HG02884 (cell line): ENCODE results near the gene PARD3.
"Not testable (repeated sequence)": the region's sequence is repeated elsewhere in the genome, so short reads cannot be mapped to it uniquely, and the experiment has no call there.

ENCODE experiments used
- ATAC-seq: cut with Tn5 transposase; IDR thresholded peaks from one replicate; pipeline ENCODE4 v1.9.1; 2021; ENCODE audit warnings: mild to moderate bottlenecking, moderate library complexity; ENCODE audit not compliant: unreplicated experiment

PARD3 gene

GRCh38 chr10:34290412-34291081, 524.5 kb downstream of the PARD3 start:
- no peak for ATAC-seq

DNA sequence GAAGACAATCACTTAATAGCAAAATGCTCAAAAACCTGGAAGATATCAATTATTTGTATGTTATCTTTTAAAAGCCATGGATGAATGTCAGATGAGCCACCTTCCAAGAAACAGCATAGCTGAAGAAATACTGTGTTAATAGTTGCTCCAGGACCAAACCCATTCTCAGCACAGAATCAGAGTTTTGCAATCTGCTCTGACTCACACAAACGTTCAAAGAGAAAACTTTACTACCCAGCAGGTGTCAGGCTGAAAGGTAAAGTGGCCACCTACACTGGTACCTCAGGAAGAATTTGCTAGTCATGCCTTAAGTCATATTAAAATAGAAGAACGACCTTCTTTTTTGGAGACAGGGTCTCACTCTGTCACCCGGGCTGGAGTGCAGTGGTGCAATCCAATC, 526.5 kb downstream of the PARD3 start:
- no peak for ATAC-seq

- no peak for ATAC-seq
Observed at GRCh38 chr10:34286136-34286739, 528.9 kb downstream of the PARD3 start.

GRCh38 chr10:34281661-34282582, 533.2 kb downstream of the PARD3 start:
- no peak for ATAC-seq

DNA sequence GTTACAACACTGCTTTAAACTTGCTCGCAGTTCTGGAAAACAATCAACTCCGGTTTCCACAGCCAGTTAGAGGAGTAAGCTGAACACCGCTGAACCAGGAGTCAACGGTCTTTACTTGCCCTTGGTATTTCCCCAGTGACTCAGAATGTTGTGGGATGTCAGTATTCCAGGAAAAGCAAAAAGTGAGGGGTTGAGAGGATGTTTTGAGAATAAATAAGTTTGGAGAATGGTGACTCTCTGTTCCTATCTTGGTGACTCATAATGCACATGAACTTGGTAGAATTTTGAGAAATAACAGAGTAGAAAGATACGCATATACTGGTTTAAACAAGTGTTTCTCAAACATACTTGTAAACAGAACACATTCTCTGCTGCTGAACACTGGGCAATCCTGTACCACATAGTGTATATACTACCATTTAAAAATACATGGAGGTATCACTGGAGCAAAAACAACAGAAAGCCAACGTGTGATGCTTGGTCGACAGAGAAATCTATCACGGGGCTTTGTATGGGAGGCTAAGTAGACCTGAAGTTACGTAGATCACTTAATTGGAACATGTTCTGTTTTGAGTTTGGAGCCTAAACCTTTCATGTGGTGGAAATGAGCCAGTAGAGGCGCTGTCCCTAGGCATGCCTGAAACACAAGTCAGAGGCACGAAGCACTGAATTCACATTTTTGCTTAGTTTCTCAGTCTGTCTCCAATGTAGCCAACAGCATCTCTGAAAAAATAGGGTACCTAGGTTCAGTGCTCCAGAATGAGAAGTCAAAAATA, 534.3 kb downstream of the PARD3 start:
- ATAC-seq: no peak

DNA sequence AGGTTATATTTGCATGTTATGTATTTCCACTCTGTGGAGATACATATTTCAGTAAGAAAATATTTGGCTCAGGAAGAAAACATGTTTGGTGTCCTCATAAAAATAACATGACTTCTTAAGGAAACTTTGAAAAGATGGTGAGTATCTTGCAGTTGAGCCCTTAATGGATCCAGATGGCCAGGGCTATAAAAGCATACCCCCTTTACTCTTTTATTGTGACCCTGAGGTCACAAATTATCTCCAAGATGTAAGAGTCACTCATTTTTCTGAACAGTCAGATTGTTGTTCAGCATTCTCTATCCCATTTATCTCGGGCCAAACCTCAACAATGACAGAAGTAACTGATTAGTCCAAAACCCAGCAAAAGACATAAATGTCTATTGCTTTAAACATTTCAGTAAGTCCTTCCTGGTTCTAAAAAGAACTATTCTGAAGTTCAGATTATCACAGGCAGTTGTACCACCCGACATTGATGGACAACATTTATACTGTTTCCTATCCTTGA, 539.4 kb downstream of the PARD3 start:
- no peak for ATAC-seq

DNA sequence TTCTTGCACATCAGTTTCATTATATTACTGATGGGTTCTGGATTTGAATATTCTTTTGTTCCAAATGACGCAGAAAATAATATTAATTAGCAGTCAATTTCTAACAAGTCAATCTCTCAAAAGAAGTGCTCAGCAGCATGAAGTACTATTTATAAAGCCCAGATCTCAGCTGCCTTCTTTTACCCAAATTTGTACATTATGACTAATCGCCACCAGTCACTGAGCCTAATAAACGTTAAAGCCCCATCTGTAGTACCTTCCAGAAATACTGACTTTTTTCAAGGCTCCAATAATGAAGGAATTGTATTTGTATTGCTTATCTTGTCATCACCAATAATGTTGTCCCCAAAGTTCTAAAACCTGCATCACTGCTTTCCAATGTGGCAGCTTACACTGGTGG, 540.2 kb downstream of the PARD3 start:
- ATAC-seq: no peak

- no peak for ATAC-seq
Observed at GRCh38 chr10:34273340-34273739, 541.8 kb downstream of the PARD3 start.

- no peak for ATAC-seq
Observed at GRCh38 chr10:34272316-34272715, 542.8 kb downstream of the PARD3 start.

DNA sequence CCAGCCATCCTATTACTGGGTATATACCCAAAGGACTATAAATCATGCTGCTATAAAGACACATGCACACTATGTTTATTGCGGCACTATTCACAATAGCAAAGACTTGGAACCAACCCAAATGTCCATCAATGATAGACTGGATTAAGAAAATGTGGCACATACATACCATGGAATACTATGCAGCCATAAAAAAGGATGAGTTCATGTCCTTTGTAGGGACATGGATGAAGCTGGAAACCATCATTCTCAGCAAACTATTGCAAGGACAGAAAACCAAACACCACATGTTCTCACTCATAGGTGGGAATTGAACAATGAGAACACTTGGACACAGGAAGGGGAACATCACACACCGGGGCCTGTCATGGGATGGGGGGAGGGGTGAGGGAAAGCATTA, 546.7 kb downstream of the PARD3 start:
- ATAC-seq: not testable (repeated sequence)

- ATAC-seq: no peak
Observed at GRCh38 chr10:34262985-34263384, 552.1 kb downstream of the PARD3 start.

- no peak for ATAC-seq
Observed at GRCh38 chr10:34260904-34261303, 554.2 kb downstream of the PARD3 start.

DNA sequence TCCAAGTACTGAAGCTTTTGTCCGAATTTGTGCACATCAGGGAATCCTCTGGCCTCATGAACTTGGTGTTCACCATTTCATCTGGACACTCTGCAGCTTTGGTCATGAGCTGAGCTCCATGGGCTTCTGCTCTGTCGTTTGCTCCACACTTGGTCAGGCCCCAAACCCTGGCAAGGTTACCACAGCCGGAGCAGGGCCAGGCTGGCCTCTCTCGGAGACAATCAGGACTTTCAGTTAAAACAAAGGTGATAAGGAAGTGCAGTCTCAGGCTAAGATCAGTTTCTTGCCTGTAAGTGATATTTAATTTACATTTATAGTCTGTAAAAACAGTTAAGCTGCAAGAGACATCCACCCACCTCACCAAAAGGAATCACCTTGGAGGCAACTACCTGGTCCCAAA, 558.9 kb downstream of the PARD3 start:
- ATAC-seq: no peak

- ATAC-seq: no peak
Observed at GRCh38 chr10:34255035-34255434, 560.1 kb downstream of the PARD3 start.

DNA sequence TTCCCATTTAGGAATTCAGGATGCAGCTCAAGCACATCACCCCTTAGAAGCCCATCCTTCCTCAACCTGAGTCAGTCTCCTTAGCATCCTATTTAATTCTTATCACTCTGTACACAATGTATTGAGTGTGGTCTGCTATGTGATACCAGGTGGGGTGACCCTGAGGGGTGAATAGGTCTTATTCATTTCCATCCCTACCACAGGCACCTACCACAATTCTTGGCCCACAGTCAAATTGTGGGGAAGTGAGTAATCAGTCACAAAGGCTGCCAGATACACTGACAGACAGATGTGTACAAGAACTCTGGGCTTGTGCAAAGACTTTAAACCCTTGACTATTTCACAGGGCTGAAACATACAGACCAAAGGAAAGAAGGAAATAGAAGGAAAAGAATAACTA, 560.5 kb downstream of the PARD3 start:
- ATAC-seq: no peak

GRCh38 chr10:34252111-34252510, 563.0 kb downstream of the PARD3 start:
- ATAC-seq: no peak

GRCh38 chr10:34251177-34251576, 563.9 kb downstream of the PARD3 start:
- no peak for ATAC-seq

- ATAC-seq: no peak
Observed at GRCh38 chr10:34250722-34251121, 564.4 kb downstream of the PARD3 start.

DNA sequence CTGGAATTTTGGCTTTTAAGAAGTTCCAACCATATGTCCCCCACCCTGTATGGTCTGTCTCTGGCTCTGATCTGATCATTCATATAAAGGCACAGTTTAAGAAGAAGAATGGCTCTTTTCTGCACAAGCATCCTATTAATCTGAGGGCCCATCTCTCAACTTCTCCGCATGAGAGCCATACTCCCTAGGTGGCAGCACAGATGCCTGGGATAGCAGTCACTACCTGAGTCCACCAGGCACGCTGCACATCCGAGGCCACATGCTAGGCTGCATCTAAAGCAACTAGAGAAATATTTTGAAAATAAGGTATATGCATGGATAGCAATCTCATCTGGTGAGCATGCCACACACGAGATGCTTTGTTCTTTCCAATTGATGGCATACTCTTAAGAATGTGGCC, 565.5 kb downstream of the PARD3 start:
- no peak for ATAC-seq

- no peak for ATAC-seq
Observed at GRCh38 chr10:34247560-34247959, 567.5 kb downstream of the PARD3 start.
